Muscle layer of colon (tissue), 2 donors: ENCODE results near the gene ME3.

ENCODE experiments used
- H3K27ac ChIP-seq: one replicate; pipeline ENCODE4 v1.7.0; 2013; ENCODE audit warnings: low read depth, mild to moderate bottlenecking, low read length, moderate library complexity
- H3K27me3 ChIP-seq, 2 donors: one replicate each; pipeline ENCODE4 v1.7.0; 2013; ENCODE audit warnings: low read length in 2 of 2, mild to moderate bottlenecking in 2 of 2; ENCODE audit not compliant: insufficient read depth in 2 of 2, control insufficient read depth in 1 of 2
- H3K36me3 ChIP-seq: one replicate; pipeline ENCODE4 v1.7.0; 2013; ENCODE audit warnings: mild to moderate bottlenecking, low read length; ENCODE audit not compliant: insufficient read depth
- H3K4me1 ChIP-seq: one replicate; pipeline ENCODE4 v1.7.0; 2013; ENCODE audit warnings: mild to moderate bottlenecking, low read length; ENCODE audit not compliant: insufficient read depth
- H3K4me3 ChIP-seq, 2 donors: one replicate each; pipeline ENCODE4 v1.7.0; 2013; ENCODE audit warnings: low read length in 2 of 2, low read depth in 1 of 2, mild to moderate bottlenecking in 1 of 2, moderate library complexity in 1 of 2
- H3K9ac ChIP-seq: one replicate; pipeline ENCODE4 v1.7.0; 2013; ENCODE audit warnings: low read length
- H3K9me3 ChIP-seq: one replicate; pipeline ENCODE4 v1.7.0; 2013; ENCODE audit warnings: mild to moderate bottlenecking, low read length
- donor health status: abdominal sarcoma.
- donor health status: Adenocarcinoma of cecum.

Gene ME3

DNA sequence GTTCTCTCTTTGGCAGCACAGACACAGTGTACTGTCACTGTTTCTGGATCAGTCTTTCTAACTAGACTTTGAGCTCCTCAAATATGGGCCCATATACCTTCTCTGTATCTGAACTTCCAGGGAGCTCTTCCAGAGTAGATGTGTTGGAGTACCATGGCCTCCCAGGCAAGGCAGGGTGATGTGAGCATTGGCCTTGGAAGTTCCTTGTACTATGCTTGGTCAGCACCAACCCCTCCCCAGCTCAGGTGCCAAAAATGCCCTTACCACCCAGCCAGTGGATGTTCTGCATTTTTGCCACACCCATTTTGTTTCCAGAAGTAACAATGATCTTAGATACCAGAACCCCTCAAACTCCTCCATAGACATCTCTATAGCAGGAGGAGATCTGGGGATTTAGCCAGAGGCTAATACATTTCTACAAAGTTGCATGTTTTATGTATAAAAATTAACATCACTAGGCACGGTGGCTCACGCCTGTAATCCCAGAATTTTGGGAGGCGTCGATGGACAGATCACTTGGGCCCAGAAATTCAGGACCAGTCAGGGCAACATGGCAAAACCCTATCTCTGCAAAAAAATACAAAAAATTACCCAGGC lies 165.1 kb downstream of the ME3 start:
- H3K27me3 ChIP-seq, result no peaks in the 10 kb centered on the region
- H3K36me3 ChIP-seq, result peaks cover 6% of the 10 kb centered on the region

DNA sequence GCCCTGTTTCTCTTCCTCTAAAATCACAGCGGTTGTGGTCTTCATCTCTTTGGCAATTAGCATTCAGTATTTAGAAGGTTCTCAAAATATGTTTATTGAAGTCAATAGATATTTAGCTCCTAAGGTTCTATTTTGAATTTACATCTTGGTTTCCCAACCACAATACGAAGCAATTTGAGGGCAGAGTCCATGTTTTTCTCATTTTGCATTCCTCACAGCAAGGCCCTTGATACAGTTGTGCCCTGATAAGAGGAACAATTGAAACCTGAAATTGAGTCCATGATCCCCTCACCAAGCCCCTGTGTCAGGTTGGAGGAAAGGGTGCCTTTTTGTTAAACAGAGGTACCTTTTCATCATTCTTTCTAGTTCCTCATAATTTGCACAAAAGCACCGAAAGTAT lies 166.2 kb downstream of the ME3 start:
- H3K4me1 ChIP-seq, result peaks cover 4% of the 10 kb centered on the region
- H3K9ac ChIP-seq, result no peak overlapping the region
- H3K27me3 ChIP-seq, result no peaks in the 10 kb centered on the region
- H3K36me3 ChIP-seq, result peaks cover 6% of the 10 kb centered on the region
- H3K27ac ChIP-seq, result no peak overlapping the region
- no peaks in the 10 kb centered on the region for H3K9me3 ChIP-seq
- no peak overlapping the region for H3K4me3 ChIP-seq

More for the DNA sequence above, 165.1 kb downstream of the ME3 start:
- Histone ChIP-seq H3K9me3 (no peaks in the 10 kb centered on the region), H3K4me1 (peaks cover 11% of the 10 kb centered on the region), H3K4me3 (no peak overlapping the region), H3K27ac (no peak overlapping the region), H3K9ac (no peak overlapping the region)

DNA sequence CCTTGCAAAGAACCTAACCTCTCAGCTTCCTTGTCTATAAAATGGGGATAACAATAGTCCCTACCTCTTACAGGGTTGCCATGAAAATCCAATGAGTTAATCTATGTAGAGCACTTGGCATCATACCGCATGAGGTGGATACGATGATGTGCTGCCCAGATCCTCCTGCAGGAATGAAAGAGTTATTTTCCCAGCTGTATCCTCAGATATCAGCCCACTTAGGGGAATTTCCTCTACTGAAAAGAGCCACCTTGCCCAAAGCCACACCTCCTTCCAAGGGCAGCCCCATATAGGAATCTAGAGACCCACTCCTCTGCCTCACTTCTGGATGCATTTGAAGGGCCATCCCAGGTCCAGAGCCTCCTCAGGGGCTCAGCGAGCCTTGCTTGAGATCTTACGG lies 169.3 kb downstream of the ME3 start:
- H3K9ac ChIP-seq, result no peak overlapping the region
- H3K4me1 ChIP-seq, result no peaks in the 10 kb centered on the region
- H3K4me3 ChIP-seq, result no peak overlapping the region
- no peaks in the 10 kb centered on the region for H3K27me3 ChIP-seq
- peaks cover 6% of the 10 kb centered on the region for H3K36me3 ChIP-seq
- H3K27ac ChIP-seq, result no peak overlapping the region
- no peaks in the 10 kb centered on the region for H3K9me3 ChIP-seq

DNA sequence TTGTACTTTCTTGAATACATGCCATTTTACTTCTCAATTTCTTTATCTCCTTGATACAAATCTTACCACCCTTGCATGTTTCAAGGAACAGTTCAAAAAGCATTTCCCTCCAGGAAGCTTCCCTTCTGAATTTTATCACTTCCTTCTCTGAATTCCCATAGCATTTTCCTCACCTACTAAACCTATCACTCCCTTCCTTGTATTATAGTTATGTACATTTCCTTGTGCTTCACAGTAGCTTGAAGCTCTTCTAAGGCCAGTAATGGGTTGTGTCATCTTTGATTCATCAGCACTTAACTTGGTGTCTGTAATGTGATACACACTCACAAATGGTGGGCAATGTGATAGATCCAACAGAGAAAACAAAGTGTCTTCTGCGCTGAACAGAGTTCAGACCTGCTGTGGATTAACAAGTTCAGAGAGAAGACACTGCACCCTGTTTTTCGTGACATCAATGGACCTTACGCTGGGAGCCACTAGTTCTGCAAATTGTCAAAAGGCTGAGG lies 170.2 kb downstream of the ME3 start:
- Histone ChIP-seq H3K4me1 (no peaks in the 10 kb centered on the region), H3K4me3 (no peak overlapping the region), H3K9me3 (no peaks in the 10 kb centered on the region), H3K27me3 (no peaks in the 10 kb centered on the region), H3K9ac (no peak overlapping the region), H3K27ac (no peak overlapping the region), H3K36me3 (peaks cover 9% of the 10 kb centered on the region)

DNA sequence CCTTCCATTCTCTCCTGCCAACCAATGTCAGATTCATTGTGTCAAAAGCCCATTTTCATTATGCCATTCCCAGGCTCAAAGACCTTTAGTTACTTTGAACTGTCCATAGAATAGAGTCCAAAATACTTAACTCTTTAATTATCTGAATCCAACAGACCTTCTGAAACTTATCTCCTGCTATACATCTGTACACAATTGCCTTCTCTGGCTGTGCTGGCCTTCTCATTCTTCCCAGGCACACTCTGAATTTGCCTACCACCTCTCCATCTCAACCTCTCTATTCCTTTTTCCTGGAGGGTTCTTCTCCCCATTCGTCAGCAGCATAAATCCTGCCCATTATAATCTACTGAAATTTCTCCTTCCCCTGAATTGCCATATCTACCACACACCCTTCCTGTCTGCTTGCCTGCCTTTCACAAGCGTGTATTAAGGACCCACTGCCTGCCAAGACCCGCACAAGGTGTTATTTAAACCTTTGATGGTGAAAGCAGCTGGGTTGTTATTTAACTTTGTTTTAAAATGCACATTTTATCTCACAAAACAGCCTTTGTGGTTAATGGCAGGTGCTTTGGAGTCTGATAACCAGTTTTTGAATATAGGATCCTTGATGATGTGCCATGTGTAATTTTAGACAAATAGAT lies 171.8 kb downstream of the ME3 start:
- Histone ChIP-seq H3K4me3 (no peak overlapping the region), H3K36me3 (peaks cover 3% of the 10 kb centered on the region), H3K27ac (no peak overlapping the region), H3K9ac (no peak overlapping the region), H3K9me3 (no peaks in the 10 kb centered on the region), H3K27me3 (no peaks in the 10 kb centered on the region), H3K4me1 (no peaks in the 10 kb centered on the region)

DNA sequence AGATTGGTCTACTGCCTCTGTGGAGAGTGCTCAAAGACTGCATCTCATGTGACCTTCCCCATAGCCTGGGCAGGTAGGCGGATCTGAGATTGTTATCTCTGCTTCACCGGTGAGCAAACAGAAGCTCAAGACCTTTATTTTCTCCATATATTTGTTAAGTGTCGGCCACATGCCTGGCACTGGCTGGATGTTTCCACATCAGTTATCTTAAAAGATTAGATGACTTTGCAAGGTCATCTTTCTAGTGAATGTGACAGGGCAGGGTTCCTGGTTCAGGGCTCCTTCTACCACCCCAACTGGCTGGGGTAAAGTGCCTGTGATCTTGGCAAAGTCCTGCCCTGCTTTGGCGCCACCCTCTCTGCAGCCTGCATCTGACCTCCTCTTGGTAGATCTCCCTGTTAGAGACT lies 172.7 kb downstream of the ME3 start:
- no peak overlapping the region for H3K27ac ChIP-seq
- no peak overlapping the region for H3K4me3 ChIP-seq

DNA sequence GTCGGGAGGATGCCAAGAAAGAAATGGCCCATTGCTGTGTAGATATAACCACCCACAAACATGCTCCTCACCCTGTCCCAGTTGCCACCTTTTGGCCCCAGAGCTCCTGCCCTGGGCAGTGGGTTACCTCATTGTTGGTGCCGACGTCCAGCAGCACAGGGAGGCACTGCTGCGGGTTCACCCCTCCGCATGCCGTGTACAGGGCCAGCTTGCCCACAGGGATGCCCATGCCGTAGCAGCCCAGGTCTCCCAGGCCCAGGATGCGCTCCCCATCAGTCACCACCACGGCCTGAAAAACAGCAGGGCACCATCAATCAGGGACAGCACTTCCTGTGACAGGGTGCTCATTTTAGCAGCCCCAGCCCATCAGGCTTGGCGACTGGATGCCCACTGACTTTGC lies 174.6 kb downstream of the ME3 start:
- no peak overlapping the region for H3K27ac ChIP-seq

More for the DNA sequence above, 172.7 kb downstream of the ME3 start:
- peaks cover 3% of the 10 kb centered on the region for H3K36me3 ChIP-seq
- no peaks in the 10 kb centered on the region for H3K9me3 ChIP-seq
- H3K27me3 ChIP-seq, result no peaks in the 10 kb centered on the region
- no peaks in the 10 kb centered on the region for H3K4me1 ChIP-seq
- H3K9ac ChIP-seq, result no peak overlapping the region

DNA sequence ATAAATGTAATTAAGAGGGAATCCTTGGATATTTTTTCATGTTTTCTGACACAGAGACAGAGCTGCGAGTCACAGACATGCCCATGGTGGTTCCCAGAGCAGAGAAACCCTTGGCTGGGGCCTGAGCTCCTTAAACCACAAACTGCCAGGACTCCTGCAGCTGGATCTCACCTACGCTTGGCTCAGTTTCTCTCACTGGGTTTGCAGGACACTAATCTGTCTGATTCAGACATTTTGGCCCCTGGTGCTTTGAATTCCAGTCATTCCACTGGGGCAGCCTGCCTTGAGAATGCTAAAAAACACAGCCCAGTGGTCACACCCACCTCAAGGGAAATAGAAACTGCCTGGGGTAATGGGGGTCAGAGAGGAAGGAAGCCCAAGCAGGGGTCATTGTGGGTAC lies 175.1 kb downstream of the ME3 start:
- Histone ChIP-seq H3K27me3 (no peaks in the 10 kb centered on the region), H3K27ac (no peak overlapping the region), H3K9ac (no peak overlapping the region), H3K36me3 (peaks cover 3% of the 10 kb centered on the region), H3K9me3 (no peaks in the 10 kb centered on the region), H3K4me3 (no peak overlapping the region), H3K4me1 (no peaks in the 10 kb centered on the region)

More for the DNA sequence above, 174.6 kb downstream of the ME3 start:
- Histone ChIP-seq H3K9me3 (no peaks in the 10 kb centered on the region), H3K36me3 (peaks cover 3% of the 10 kb centered on the region), H3K27me3 (no peaks in the 10 kb centered on the region), H3K4me3 (no peak overlapping the region), H3K4me1 (no peaks in the 10 kb centered on the region), H3K9ac (no peak overlapping the region)

DNA sequence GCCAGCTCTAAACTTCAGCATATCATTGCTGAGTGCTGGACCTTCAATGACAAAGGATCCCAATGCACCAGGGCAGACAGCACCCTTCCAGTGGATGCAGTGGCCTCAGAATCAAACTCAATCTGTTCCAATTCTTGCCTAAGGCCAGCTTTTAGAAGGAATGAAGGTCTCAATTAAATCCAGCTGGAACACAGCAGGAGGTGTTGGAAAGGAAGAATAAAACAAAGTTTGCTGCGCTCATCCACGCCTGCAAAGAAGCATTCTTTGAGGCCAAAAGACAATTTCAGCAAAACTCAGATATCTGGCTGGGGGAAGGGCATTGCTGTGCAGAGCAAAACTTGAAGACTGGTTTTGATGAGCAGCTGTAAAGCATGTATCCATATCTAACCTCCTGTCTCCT lies 177.1 kb downstream of the ME3 start:
- H3K27me3 ChIP-seq, result no peaks in the 10 kb centered on the region
- H3K36me3 ChIP-seq, result peaks cover 3% of the 10 kb centered on the region
- H3K9ac ChIP-seq, result no peak overlapping the region
- no peaks in the 10 kb centered on the region for H3K9me3 ChIP-seq
- H3K4me3 ChIP-seq, result no peak overlapping the region
- no peak overlapping the region for H3K27ac ChIP-seq
- no peaks in the 10 kb centered on the region for H3K4me1 ChIP-seq

DNA sequence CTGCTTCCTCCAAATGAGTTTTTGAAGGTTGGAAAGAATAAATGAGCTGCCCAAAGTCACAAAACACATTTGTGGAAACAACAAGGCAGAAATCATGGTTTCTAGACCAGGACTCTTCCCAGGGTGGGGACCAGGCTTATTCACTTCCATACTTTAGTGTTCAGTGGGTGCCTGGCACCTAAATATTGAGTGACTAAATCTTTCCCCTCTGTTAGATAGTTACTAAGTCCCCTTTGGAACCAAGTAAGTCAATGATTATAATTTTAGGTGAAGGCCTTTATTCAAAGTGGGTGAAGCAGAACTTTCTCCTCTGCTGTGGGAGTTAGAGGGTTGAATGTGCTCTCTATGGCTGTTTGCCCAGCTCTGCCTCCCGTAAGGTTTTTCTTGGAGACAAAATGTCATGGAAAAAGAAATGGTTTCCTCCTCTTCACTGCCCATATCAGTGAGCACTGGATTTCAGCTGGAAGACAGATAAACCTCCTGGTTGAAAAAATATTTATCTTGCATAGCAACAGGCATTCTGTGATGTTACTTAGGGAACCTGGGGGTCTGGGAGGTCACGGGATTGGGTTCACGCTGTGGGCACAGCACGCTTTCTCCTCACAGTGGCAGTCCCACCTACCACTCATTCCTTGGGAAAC lies 179.9 kb downstream of the ME3 start:
- H3K27ac ChIP-seq, result no peak overlapping the region
- no peaks in the 10 kb centered on the region for H3K4me1 ChIP-seq

DNA sequence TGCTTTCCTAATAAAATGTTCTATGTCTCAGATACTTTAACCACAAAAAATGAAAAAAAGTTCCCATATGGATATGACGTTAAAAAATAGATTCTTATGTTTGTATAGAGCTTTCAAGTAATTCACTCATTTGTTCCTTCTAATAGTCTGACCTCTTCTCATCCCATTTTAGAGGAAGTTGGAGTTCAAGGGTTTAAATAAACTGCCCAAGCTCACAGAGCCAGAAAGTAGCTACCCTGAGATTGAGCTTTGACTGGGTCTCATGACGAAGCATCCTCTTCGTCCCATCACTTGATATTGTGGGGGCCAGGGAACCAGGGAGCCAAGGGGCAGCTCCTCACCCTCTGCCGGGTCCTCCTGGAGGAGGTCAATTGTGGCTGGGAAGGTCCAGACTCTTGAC lies 181.4 kb downstream of the ME3 start:
- Histone ChIP-seq H3K27ac (no peak overlapping the region), H3K27me3 (no peaks in the 10 kb centered on the region), H3K36me3 (no peaks in the 10 kb centered on the region), H3K9ac (no peak overlapping the region), H3K4me1 (no peaks in the 10 kb centered on the region), H3K9me3 (no peaks in the 10 kb centered on the region), H3K4me3 (no peak overlapping the region)

More for the DNA sequence above, 179.9 kb downstream of the ME3 start:
- H3K9ac ChIP-seq, result no peak overlapping the region
- H3K27me3 ChIP-seq, result no peaks in the 10 kb centered on the region
- H3K4me3 ChIP-seq, result no peak overlapping the region
- H3K36me3 ChIP-seq, result no peaks in the 10 kb centered on the region
- no peaks in the 10 kb centered on the region for H3K9me3 ChIP-seq
